NCI-H69 (cell line): Measurements from ENCODE around the gene PDGFRB.

Experiments used
- DNase-seq: peaks from one replicate; lab custom pipeline; 2025; lab: John Stamatoyannopoulos, UW

Gene PDGFRB

GRCh38 chr5:150065886-150066285 is 89.8 kb downstream of the PDGFRB start:
- DNase-seq, result no peak

- no peak for DNase-seq
These were observed 90.3 kb downstream of the PDGFRB start for GRCh38 chr5:150065346-150065745.

- peak; percentile 80 for DNase-seq
These were observed 90.9 kb downstream of the PDGFRB start for GRCh38 chr5:150064681-150065220.
